ENCODE data around the gene SOCS2. TPM values are rescaled to one million over a fixed set of nuclear protein-coding genes. Genes with fewer than 3 reads are reported as not detected.

The SOCS2 gene
- total and polyA plus RNA-seq, 2 of the 13 experiments (the other 11 are each of a cell fraction or from before 2014, with no cell fraction given): 0.62 to 1.5 TPM

GRCh38 chr12:93602897-93603668, 30.6 kb downstream of the SOCS2 start (continued):
- TF ChIP-seq PRPF4 (IDR thresholded peaks at IDR 0.05; ENCODE audit: low read depth, low read length, poor library complexity, severe bottlenecking): no peak
- no peak for TF ChIP-seq KAT7 (CRISPR knock-in tag; IDR thresholded peaks at IDR 0.05; ENCODE audit: borderline replicate concordance)
- TF ChIP-seq HNRNPLL (IDR thresholded peaks at IDR 0.05; ENCODE audit: low read depth, low read length, poor library complexity, severe bottlenecking): no peak
- TF ChIP-seq SRSF9 (IDR thresholded peaks at IDR 0.05; ENCODE audit: borderline replicate concordance, insufficient read depth, low read depth, low read length, poor library complexity, severe bottlenecking): no peak

DNA sequence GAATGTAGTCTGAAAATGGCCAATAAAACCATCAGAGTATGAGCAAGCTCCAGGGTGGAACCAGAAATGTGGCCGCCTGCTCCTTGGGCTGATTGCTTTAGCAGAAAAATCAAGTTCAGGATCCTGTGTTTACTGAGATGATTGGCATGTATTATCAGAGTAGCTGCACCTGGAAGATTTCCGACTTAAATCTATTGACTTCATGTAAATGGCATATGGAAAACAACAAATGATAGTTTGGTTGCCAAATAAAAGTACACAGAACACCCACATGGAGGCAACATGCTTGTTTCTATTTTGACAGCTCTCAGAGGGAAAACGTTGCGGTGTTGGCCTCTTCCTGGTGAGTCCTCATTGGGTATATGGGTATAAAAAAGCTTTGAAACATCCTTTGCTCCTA, 31.3 kb downstream of the SOCS2 start:
- intact Hi-C loops (cut with micrococcal nuclease; ENCODE audit: unreplicated experiment) (no loop called here), in situ Hi-C loops (cut with HindIII; ENCODE audit: extremely low pct_ligation_motif_present, low pct_unique_long_range_greater_than_20kb) (no loop called here)
- Histone ChIP-seq H3K79me2 (ENCODE audit: insufficient read depth, low read length) (no peaks in the 10 kb centered on the region), H3K27ac (ENCODE audit: extremely low read length, insufficient read depth, low read length) (no peak overlapping the region), H3K9me3 (ENCODE audit: low read length) (no peaks in the 10 kb centered on the region), H3K27me3 (ENCODE audit: control insufficient read depth in 1 of 2, insufficient read depth in 2 of 2, low read length in 2 of 2) (peaks cover 0 to 8% of the 10 kb centered on the region in 2 experiments; a peak in 2 of 5 replicates), H3K4me2 (ENCODE audit: low read depth, low read length) (no peak overlapping the region), H4K20me1 (ENCODE audit: insufficient read depth, low read length) (no peaks in the 10 kb centered on the region), H2AFZ (ENCODE audit: low read length) (no peak overlapping the region), H3K36me3 (replicated peaks in 1 of 2; ENCODE audit: control insufficient read depth in 1 of 2, insufficient read depth in 2 of 2, low read length in 2 of 2) (no peaks in the 10 kb centered on the region), H3K4me1 (ENCODE audit: insufficient read depth, low read length) (no peaks in the 10 kb centered on the region), H3K4me3 (replicated peaks in 1 of 3; ENCODE audit: insufficient read depth in 1 of 3, low read depth in 2 of 3, low read length in 3 of 3) (no peak overlapping the region), H3K9ac (ENCODE audit: insufficient read depth, low read depth, low read length) (no peak overlapping the region)
- no peak for ATAC-seq
- ChIA-PET POLR2A (interaction anchor here (0.6 kb wide), 1 partner anchor 23 kb away, joined by 3 read pairs; no protein-coding TSS in a partner anchor), CTCF (ENCODE audit: low intra/inter-chr PET ratio, low total read pairs) (no interaction called here)
- no peak for FAIRE-seq
- TF ChIP-seq HES4 (CRISPR knock-in tag; IDR thresholded peaks at IDR 0.05; ENCODE audit: borderline replicate concordance): no peak
- TF ChIP-seq, protein P1, sequence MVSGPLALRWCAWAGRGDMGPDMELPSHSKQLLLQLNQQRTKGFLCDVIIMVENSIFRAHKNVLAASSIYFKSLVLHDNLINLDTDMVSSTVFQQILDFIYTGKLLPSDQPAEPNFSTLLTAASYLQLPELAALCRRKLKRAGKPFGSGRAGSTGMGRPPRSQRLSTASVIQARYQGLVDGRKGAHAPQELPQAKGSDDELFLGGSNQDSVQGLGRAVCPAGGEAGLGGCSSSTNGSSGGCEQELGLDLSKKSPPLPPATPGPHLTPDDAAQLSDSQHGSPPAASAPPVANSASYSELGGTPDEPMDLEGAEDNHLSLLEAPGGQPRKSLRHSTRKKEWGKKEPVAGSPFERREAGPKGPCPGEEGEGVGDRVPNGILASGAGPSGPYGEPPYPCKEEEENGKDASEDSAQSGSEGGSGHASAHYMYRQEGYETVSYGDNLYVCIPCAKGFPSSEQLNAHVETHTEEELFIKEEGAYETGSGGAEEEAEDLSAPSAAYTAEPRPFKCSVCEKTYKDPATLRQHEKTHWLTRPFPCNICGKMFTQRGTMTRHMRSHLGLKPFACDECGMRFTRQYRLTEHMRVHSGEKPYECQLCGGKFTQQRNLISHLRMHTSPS (CRISPR knock-in tag; IDR thresholded peaks at IDR 0.05; ENCODE audit: low read depth): no peak
- 16% methylated on average over 4 of the region's 4 CpGs for WGBS (ENCODE audit: low lambda C conversion rate)
- no TSS peak for BruUV-seq (replicated peaks)
- DNase-seq (ENCODE audit: low spot score): no peak
